Panc1 (cell line): ENCODE measurements around the gene POMT2.
A peak's percentile ranks its signal among the peaks of the same experiment; 100 is the strongest.

Source experiments
- POLR2AphosphoS5 ChIP-seq: IDR thresholded peaks from 2 replicates; pipeline ENCODE4 v1.6.1; 2012; ENCODE audit warnings: mild to moderate bottlenecking, low read depth, low read length, moderate library complexity
- SIN3A ChIP-seq: IDR thresholded peaks from 2 replicates; pipeline ENCODE4 v1.6.1; 2012; ENCODE audit warnings: low read depth, mild to moderate bottlenecking, low read length, moderate library complexity, borderline replicate concordance; ENCODE audit not compliant: insufficient read depth
- TF ChIP-seq, protein P1 (sequence below): fragments of 450-650 bp; IDR thresholded peaks from 2 replicates; pipeline ENCODE4 v1.5.1; 2017; ENCODE audit warnings: mild to moderate bottlenecking

DNA sequence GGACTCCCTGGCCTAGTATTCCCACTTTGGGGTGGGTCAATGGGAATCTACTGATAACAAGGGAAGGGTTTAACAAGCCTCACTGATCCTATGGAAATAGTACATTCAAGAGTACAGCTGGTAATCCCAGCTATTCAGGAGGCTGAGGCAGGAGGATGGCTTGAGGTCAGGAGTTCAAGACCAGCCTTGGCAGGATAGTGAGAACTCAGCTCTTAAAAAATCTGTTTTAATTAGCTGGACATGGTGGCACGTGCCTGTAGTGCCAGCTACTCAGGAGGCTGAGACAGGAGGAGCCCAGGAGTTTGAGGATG lies 4.5 kb downstream of the POMT2 start:
- TF ChIP-seq, protein P1, sequence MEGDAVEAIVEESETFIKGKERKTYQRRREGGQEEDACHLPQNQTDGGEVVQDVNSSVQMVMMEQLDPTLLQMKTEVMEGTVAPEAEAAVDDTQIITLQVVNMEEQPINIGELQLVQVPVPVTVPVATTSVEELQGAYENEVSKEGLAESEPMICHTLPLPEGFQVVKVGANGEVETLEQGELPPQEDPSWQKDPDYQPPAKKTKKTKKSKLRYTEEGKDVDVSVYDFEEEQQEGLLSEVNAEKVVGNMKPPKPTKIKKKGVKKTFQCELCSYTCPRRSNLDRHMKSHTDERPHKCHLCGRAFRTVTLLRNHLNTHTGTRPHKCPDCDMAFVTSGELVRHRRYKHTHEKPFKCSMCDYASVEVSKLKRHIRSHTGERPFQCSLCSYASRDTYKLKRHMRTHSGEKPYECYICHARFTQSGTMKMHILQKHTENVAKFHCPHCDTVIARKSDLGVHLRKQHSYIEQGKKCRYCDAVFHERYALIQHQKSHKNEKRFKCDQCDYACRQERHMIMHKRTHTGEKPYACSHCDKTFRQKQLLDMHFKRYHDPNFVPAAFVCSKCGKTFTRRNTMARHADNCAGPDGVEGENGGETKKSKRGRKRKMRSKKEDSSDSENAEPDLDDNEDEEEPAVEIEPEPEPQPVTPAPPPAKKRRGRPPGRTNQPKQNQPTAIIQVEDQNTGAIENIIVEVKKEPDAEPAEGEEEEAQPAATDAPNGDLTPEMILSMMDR: peak; percentile 64
- TF ChIP-seq POLR2AphosphoS5 (no peak), SIN3A (no peak)
